ENCODE measurements around the gene NUDT22. TPM values are rescaled to one million over a fixed set of nuclear protein-coding genes. Genes with fewer than 3 reads are reported as not detected.

The NUDT22 gene
- total RNA-seq, 1 donor = 39.0 TPM

DNA sequence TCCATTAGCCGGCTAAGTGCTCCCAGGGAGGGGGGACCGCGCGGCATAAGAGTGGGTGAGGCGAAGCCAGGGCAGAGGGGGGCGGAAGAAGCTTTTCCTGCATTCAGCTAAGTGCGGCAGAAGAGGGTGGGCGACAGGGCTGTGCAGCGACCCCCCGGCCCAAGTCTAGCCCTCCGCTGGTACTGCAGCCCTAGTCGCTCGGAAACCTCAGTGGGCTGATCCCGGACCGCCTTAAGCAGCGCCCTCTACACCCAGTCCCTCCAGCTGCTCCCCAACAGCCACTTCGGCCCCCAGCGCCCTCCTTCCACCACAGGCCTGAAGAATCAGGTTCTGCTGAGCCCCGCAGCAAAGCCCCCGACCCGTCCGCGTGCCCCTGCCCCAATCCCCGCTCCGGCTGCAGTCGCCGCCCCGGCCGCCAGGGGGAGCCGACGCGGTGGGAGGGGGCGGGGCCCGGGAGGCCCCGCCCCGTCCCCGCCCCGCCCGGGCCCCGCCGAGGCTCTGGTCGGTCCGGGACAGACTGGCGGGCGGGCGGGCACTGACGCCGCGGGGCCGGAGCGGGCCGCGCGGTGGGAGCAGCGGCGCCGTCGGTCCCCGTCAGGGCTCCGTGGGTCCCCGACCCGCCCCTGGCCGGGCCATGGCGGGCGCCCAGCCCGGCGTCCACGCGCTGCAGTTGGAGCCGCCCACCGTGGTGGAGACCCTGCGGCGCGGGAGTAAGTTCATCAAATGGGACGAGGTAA, 25.1 kb downstream of the NUDT22 start, which contains the start of gene PLCB3:
TSS of gene PLCB3 (plus strand) at position 515 of the 737 bp plus-strand sequence. CDS start at position 635, 120 bp downstream.
- H3K4me3 ChIP-seq (ENCODE audit: low read depth, low read length) = peak within 1 kb of the TSS; percentile 82
- TF ChIP-seq, protein P1, sequence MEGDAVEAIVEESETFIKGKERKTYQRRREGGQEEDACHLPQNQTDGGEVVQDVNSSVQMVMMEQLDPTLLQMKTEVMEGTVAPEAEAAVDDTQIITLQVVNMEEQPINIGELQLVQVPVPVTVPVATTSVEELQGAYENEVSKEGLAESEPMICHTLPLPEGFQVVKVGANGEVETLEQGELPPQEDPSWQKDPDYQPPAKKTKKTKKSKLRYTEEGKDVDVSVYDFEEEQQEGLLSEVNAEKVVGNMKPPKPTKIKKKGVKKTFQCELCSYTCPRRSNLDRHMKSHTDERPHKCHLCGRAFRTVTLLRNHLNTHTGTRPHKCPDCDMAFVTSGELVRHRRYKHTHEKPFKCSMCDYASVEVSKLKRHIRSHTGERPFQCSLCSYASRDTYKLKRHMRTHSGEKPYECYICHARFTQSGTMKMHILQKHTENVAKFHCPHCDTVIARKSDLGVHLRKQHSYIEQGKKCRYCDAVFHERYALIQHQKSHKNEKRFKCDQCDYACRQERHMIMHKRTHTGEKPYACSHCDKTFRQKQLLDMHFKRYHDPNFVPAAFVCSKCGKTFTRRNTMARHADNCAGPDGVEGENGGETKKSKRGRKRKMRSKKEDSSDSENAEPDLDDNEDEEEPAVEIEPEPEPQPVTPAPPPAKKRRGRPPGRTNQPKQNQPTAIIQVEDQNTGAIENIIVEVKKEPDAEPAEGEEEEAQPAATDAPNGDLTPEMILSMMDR (IDR thresholded peaks at IDR 0.05; ENCODE audit: insufficient read depth, low read length) = peak; percentile 58
- no peak for DNase-seq (ENCODE audit: low read depth)

- H3K4me3 ChIP-seq (ENCODE audit: low read depth, low read length) = peak overlapping the region; percentile 82
- TF ChIP-seq, protein P1 (IDR thresholded peaks at IDR 0.05; ENCODE audit: insufficient read depth, low read length) = no peak
Measured at GRCh38 chr11:64251753-64252002, 25.6 kb downstream of the NUDT22 start.

GRCh38 chr11:64252003-64252872, 26.2 kb downstream of the NUDT22 start:
- H3K4me3 ChIP-seq (ENCODE audit: low read depth, low read length) = peak overlapping the region; percentile 82
- DNase-seq (ENCODE audit: low read depth) = no peak
- TF ChIP-seq, protein P1 (IDR thresholded peaks at IDR 0.05; ENCODE audit: insufficient read depth, low read length) = peak; percentile 51

More at GRCh38 chr11:64251753-64252002, 25.6 kb downstream of the NUDT22 start:
- no peak for DNase-seq (ENCODE audit: low read depth)

GRCh38 chr11:64253043-64253442, 27.0 kb downstream of the NUDT22 start:
- TF ChIP-seq, protein P1 (IDR thresholded peaks at IDR 0.05; ENCODE audit: insufficient read depth, low read length) = no peak
- DNase-seq (ENCODE audit: low read depth) = no peak

DNA sequence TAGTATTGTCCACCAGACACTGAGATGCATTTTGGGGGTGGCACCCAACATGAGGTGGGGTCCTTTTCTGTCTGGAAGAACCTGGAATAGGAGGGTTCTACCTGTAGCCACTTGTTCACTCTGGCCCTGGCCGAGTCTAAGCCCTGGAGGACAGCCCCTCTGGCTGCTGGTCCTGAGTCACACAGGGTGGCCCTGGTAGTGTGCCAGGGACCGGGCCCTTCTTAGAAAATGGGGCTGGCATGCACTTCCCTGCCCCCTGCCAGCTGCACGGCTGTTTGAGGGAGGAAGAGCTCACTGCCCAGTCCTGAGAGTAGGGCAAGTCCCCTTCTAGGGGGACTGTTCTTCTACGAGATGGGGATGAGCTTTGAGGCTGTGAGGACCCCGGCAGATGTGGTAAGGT, 27.4 kb downstream of the NUDT22 start:
- no peak for DNase-seq (ENCODE audit: low read depth)
- H3K4me3 ChIP-seq (ENCODE audit: low read depth, low read length) = peak overlapping the region; percentile 82
- TF ChIP-seq, protein P1 (IDR thresholded peaks at IDR 0.05; ENCODE audit: insufficient read depth, low read length) = no peak

More at GRCh38 chr11:64253043-64253442, 27.0 kb downstream of the NUDT22 start:
- H3K4me3 ChIP-seq (ENCODE audit: low read depth, low read length) = peak overlapping the region; percentile 82

DNA sequence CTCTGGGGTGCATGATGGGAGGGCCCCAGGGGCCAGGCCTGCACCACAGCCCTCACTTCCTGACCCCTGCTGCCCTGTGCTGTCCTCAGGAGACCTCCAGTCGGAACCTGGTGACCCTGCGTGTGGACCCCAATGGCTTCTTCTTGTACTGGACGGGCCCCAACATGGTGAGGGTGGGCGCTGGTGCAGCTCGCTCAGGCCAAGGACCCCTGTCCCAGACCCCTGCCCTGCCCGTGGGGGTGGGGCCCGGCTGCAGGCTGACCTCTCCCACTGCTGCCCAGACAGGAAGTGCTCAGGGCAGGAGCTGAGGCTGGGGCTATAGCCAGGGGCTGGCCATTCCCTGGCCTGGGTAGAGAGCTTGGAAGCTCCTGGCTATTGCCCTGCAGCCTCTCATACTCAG, 28.3 kb downstream of the NUDT22 start:
- H3K4me3 ChIP-seq (ENCODE audit: low read depth, low read length) = no peak overlapping the region
- TF ChIP-seq, protein P1 (IDR thresholded peaks at IDR 0.05; ENCODE audit: insufficient read depth, low read length) = no peak
- no peak for DNase-seq (ENCODE audit: low read depth)
